Nephron progenitor cell (in vitro differentiated cells): Measurements from ENCODE around the gene C8G.

Source experiments
- DNase-seq: peaks from one replicate; pipeline ENCODE4 v3.0.0; 2021
- H3K27ac Mint-ChIP-seq: 2 replicates; pipeline ENCODE4 v1.8.0; 2021; ENCODE audit warnings: mild to moderate bottlenecking, moderate library complexity, mixed read lengths
- H3K27me3 Mint-ChIP-seq: 2 replicates; pipeline ENCODE4 v1.8.0; 2021; ENCODE audit warnings: mild to moderate bottlenecking, low read depth, mixed read lengths; ENCODE audit not compliant: poor library complexity
- H3K36me3 Mint-ChIP-seq: 2 replicates; pipeline ENCODE4 v1.8.0; 2021; ENCODE audit warnings: low read depth, mixed read lengths
- H3K4me1 Mint-ChIP-seq: 2 replicates; pipeline ENCODE4 v1.8.0; 2021; ENCODE audit warnings: mixed read lengths
- H3K4me3 Mint-ChIP-seq: 2 replicates; pipeline ENCODE4 v1.8.0; 2021; ENCODE audit warnings: mild to moderate bottlenecking, moderate library complexity, mixed read lengths
- H3K9me3 Mint-ChIP-seq: 2 replicates; pipeline ENCODE4 v1.8.0; 2021; ENCODE audit warnings: mild to moderate bottlenecking, moderate library complexity, mixed read lengths
- TF ChIP-seq, protein P1 (sequence below): fragments of 200-600 bp; sonication (generic); IDR thresholded peaks from 2 replicates; pipeline ENCODE4 v1.5.0; 2021; ENCODE audit warnings: antibody characterized with exemption

C8G gene

DNA sequence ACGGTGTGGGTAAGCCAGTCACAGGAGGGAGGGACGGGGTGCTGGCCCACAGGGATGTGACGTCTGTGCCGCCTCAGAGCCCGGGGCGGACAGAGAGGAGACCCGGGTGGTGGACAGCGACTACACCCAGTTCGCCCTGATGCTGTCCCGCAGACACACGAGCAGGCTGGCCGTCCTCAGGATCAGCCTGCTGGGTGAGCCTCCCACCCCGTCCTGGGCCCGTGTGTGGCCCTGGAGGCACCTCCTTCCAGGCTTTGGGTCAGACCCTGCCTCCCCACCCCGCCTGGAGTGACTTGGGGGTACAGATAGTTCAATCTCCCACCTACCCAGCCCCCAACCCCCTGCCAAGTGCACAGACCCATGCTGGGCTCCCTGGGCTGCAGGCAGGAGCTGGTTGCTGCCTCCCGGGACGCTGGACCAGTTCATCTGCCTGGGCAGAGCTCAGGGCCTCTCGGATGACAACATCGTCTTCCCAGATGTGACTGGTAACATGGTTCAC lies 8.8 kb downstream of the C8G start:
- peaks cover 9% of the 10 kb centered on the region for H3K9me3 Mint-ChIP-seq
- TF ChIP-seq, protein P1, sequence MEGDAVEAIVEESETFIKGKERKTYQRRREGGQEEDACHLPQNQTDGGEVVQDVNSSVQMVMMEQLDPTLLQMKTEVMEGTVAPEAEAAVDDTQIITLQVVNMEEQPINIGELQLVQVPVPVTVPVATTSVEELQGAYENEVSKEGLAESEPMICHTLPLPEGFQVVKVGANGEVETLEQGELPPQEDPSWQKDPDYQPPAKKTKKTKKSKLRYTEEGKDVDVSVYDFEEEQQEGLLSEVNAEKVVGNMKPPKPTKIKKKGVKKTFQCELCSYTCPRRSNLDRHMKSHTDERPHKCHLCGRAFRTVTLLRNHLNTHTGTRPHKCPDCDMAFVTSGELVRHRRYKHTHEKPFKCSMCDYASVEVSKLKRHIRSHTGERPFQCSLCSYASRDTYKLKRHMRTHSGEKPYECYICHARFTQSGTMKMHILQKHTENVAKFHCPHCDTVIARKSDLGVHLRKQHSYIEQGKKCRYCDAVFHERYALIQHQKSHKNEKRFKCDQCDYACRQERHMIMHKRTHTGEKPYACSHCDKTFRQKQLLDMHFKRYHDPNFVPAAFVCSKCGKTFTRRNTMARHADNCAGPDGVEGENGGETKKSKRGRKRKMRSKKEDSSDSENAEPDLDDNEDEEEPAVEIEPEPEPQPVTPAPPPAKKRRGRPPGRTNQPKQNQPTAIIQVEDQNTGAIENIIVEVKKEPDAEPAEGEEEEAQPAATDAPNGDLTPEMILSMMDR: no peak
- no peaks in the 10 kb centered on the region for H3K4me1 Mint-ChIP-seq
- peaks cover 26% of the 10 kb centered on the region for H3K27me3 Mint-ChIP-seq
- no peak overlapping the region for H3K27ac Mint-ChIP-seq
- H3K36me3 Mint-ChIP-seq: no peaks in the 10 kb centered on the region
- peak; percentile 11 for DNase-seq
- no peak overlapping the region for H3K4me3 Mint-ChIP-seq

DNA sequence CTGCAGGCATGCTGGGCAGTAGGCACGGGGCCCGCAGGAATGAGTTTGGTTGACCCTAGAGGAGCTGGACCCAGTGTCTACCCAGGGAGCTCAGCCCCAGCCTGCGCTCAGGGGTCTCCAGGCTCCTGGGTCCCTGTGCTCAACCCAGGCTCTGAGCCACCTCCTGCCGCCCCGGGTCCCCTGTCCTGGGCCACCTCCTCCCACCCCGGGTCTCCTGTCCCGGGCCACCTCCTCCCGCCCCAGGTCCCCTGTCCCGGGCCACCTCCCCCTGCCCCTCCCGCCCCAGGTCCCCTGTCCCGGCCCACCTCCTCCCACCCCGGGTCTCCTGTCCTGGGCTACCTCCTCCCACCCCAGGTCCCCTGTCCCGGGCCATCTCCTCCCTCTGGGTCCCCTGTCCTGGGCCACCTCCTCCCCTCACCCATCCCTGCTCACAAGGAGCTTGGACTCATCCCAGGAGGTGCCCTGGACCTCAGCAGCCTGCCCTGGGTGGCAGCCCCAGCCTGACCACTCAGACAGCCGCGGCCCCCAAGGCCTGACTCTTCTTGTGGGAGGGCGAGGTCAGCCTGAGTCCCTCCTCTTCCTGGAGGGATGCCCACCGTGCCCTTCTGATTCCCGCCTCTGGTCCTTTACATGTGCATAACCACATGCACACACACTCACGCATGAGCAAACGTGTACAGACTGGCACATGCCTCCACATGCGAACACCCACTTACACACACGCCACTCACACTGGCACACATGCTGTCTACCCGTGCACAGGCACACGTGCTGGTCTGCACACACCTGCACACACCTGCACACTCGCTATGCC lies 9.4 kb downstream of the C8G start:
- TF ChIP-seq, protein P1: no peak
- H3K4me1 Mint-ChIP-seq: no peaks in the 10 kb centered on the region
- H3K4me3 Mint-ChIP-seq: no peak overlapping the region
- no peak overlapping the region for H3K27ac Mint-ChIP-seq
- peaks cover 24% of the 10 kb centered on the region for H3K27me3 Mint-ChIP-seq
- peaks cover 9% of the 10 kb centered on the region for H3K9me3 Mint-ChIP-seq
- no peaks in the 10 kb centered on the region for H3K36me3 Mint-ChIP-seq
- peak; percentile 1 for DNase-seq

DNA sequence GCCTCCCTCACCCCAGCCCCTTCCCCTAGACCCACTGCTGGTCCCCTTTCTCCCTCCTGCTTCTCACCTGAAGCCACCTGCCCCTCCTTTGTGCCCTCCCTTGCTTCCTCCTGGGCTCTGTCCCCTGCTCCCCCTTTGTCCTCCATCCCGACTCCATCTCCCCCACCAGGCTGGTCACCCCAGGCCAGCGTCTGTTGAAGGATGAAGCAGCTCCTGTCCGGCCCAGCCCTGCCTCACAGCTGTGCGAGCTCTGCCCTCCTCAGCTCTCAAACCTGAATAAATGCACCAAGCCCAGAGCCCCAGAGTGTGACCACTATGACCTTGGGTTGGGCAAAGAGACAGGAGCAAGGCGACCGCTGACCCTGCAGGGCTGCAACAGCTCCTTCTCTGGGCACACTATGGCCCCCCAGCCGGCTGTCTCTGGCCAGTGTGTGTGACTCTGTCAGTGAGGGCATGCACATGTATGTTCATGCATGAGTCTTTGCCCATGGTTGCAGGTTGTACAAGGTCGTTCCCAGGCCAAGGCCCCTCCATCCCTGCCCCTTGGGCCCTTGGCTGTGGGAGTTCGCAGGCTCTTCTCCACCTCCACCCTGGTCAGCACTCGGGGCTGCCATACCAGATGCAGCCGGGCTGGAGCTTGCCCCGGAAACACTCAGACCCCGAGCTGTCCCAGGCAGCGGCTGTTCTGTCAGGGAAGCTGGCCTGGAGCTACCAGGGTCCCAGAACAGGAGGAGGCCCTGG lies 10.3 kb downstream of the C8G start:
- Mint-ChIP-seq H3K27ac (no peak overlapping the region), H3K27me3 (peaks cover 23% of the 10 kb centered on the region), H3K4me1 (no peaks in the 10 kb centered on the region), H3K36me3 (no peaks in the 10 kb centered on the region), H3K4me3 (no peak overlapping the region), H3K9me3 (peaks cover 9% of the 10 kb centered on the region)
- TF ChIP-seq, protein P1: no peak
- peak; percentile 1 for DNase-seq

DNA sequence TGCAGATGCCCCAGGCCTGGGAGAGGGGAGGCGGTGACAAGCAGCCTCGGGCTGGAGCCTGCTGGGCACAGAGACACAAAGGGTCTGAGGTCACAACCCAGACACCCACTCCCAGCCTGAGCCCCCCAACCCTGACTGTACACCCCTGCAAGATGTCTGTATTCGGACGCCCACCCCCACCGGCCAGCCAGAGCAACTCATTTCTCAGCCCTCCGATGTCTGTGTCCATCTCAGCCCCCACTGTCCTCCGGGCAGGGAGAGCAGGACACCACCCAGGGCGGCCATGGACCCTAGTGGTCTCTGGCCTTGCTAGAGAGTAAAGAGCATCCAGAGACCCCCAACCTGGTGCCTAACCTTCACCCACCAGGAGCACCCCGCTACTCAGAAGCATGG lies 10.9 kb downstream of the C8G start:
- Mint-ChIP-seq H3K27me3 (peaks cover 25% of the 10 kb centered on the region), H3K4me3 (no peak overlapping the region), H3K9me3 (peaks cover 9% of the 10 kb centered on the region), H3K27ac (no peak overlapping the region), H3K4me1 (no peaks in the 10 kb centered on the region), H3K36me3 (no peaks in the 10 kb centered on the region)
- DNase-seq: no peak
- TF ChIP-seq, protein P1: no peak

DNA sequence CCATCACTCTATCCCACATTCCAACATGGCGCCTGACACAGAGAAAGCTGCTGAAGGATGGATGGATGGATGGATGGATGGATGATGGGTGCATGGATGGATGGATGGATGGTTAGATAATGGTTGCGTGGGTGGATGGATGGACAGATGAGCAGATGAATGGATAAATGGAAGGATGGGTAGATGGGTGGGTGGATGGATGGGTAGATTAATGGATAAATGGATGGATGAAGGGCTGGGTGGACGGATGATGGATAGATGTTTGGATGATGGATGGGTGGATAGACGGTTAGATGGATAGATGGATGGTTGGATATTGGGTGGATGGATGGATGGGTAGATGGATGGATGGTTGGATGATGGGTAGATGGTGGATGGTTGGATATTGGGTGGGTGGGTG lies 11.6 kb downstream of the C8G start:
- Mint-ChIP-seq H3K4me1 (no peaks in the 10 kb centered on the region), H3K9me3 (peaks cover 9% of the 10 kb centered on the region), H3K27me3 (peaks cover 25% of the 10 kb centered on the region), H3K36me3 (no peaks in the 10 kb centered on the region), H3K4me3 (no peak overlapping the region), H3K27ac (no peak overlapping the region)
- no peak for DNase-seq
- TF ChIP-seq, protein P1: no peak
